HFFc6 (cell line): ENCODE measurements around the gene MYRIP. TPM values are rescaled to one million over a fixed set of nuclear protein-coding genes. Genes with fewer than 3 reads are reported as not detected.

Experiments
- DNase-seq: peaks from one replicate; pipeline ENCODE4 v3.0.0-alpha.2; 2018
- H3K27ac Mint-ChIP-seq: 2 replicates; pipeline ENCODE4 v1.8.0; 2020; ENCODE audit warnings: mild to moderate bottlenecking, mixed read lengths
- H3K27me3 Mint-ChIP-seq: 2 replicates; pipeline ENCODE4 v1.8.0; 2021; ENCODE audit warnings: mild to moderate bottlenecking, moderate library complexity, mixed read lengths; ENCODE audit not compliant: insufficient read depth
- H3K36me3 Mint-ChIP-seq: 2 replicates; pipeline ENCODE4 v1.8.0; 2021; ENCODE audit warnings: low read depth, mixed read lengths
- H3K4me1 Mint-ChIP-seq: 2 replicates; pipeline ENCODE4 v1.8.0; 2020; ENCODE audit warnings: low read depth, mixed read lengths
- H3K4me3 Mint-ChIP-seq: 2 replicates; pipeline ENCODE4 v1.8.0; 2020; ENCODE audit warnings: mild to moderate bottlenecking, moderate library complexity, mixed read lengths
- H3K9me3 Mint-ChIP-seq: 2 replicates; pipeline ENCODE4 v1.8.0; 2020; ENCODE audit warnings: mild to moderate bottlenecking, mixed read lengths
- CTCF ChIP-seq: fragments of 200-600 bp; sonication (generic); IDR thresholded peaks from 2 replicates; pipeline ENCODE4 v1.5.0; 2021; ENCODE audit warnings: antibody characterized with exemption, mild to moderate bottlenecking
- total RNA-seq, 6 experiments: library from RNA; stranded (reverse); fragmentation: NEBNext Ultra II Directional; extraction: Animal tissue kit (Norgen Biotek cat#: 25700); gene quantifications; 2 replicates in 1 of 6; 3 replicates in 5 of 6; pipeline ENCODE4 v1.2.3, GENCODE V29; 2021

The MYRIP gene
- total RNA-seq, 6 experiments from 2014 or later = 0.07 to 0.28 (median 0.13) TPM; not detected in 1

- peaks cover 19% of the 10 kb centered on the region for H3K4me1 Mint-ChIP-seq
- no peak for TF ChIP-seq CTCF
- no peak for DNase-seq
- H3K4me3 Mint-ChIP-seq = no peak overlapping the region
- H3K27me3 Mint-ChIP-seq = peaks cover 7% of the 10 kb centered on the region
- peaks cover 4% of the 10 kb centered on the region for H3K36me3 Mint-ChIP-seq
- H3K9me3 Mint-ChIP-seq = no peaks in the 10 kb centered on the region
- no peak overlapping the region for H3K27ac Mint-ChIP-seq
Observed at GRCh38 chr3:40178012-40178594, 368.7 kb downstream of the MYRIP start.

GRCh38 chr3:40179016-40179415 lies 369.6 kb downstream of the MYRIP start:
- H3K27ac Mint-ChIP-seq = no peak overlapping the region
- H3K36me3 Mint-ChIP-seq = peaks cover 4% of the 10 kb centered on the region
- TF ChIP-seq CTCF = peak; percentile 93
- no peaks in the 10 kb centered on the region for H3K9me3 Mint-ChIP-seq
- H3K27me3 Mint-ChIP-seq = peaks cover 9% of the 10 kb centered on the region
- no peak overlapping the region for H3K4me3 Mint-ChIP-seq
- H3K4me1 Mint-ChIP-seq = peaks cover 13% of the 10 kb centered on the region
- peak; percentile 73 for DNase-seq

GRCh38 chr3:40181182-40181581 lies 371.8 kb downstream of the MYRIP start:
- H3K9me3 Mint-ChIP-seq = no peaks in the 10 kb centered on the region
- DNase-seq = no peak
- no peak overlapping the region for H3K27ac Mint-ChIP-seq
- H3K36me3 Mint-ChIP-seq = no peaks in the 10 kb centered on the region
- no peak overlapping the region for H3K4me3 Mint-ChIP-seq
- H3K4me1 Mint-ChIP-seq = no peaks in the 10 kb centered on the region; the same call in 1 of the 2 replicates
- peak; percentile 25; the same call in 1 of the 2 replicates for TF ChIP-seq CTCF
- peaks cover 17% of the 10 kb centered on the region for H3K27me3 Mint-ChIP-seq

- H3K27me3 Mint-ChIP-seq = peaks cover 20% of the 10 kb centered on the region
- no peak overlapping the region; the same call in 1 of the 2 replicates for H3K4me3 Mint-ChIP-seq
- H3K4me1 Mint-ChIP-seq = no peaks in the 10 kb centered on the region; the same call in 1 of the 2 replicates
- DNase-seq = no peak
- no peaks in the 10 kb centered on the region for H3K36me3 Mint-ChIP-seq
- no peaks in the 10 kb centered on the region for H3K9me3 Mint-ChIP-seq
- no peak overlapping the region for H3K27ac Mint-ChIP-seq
- no peak for TF ChIP-seq CTCF
Observed at GRCh38 chr3:40185029-40185695, 375.8 kb downstream of the MYRIP start.

- H3K27me3 Mint-ChIP-seq = peaks cover 18% of the 10 kb centered on the region
- H3K36me3 Mint-ChIP-seq = no peaks in the 10 kb centered on the region
- H3K4me1 Mint-ChIP-seq = no peaks in the 10 kb centered on the region; the same call in 1 of the 2 replicates
- H3K9me3 Mint-ChIP-seq = no peaks in the 10 kb centered on the region
- DNase-seq = no peak
- H3K4me3 Mint-ChIP-seq = no peak overlapping the region
- no peak for TF ChIP-seq CTCF
- no peak overlapping the region for H3K27ac Mint-ChIP-seq
Observed at GRCh38 chr3:40186508-40186907, 377.1 kb downstream of the MYRIP start.
